SU-DHL-6 (cell line): Measurements from ENCODE around the gene CRYGN.

Source experiments
- H2AFZ ChIP-seq: fragments of 200-600 bp; sonication (generic); 2 replicates; pipeline ENCODE4 v1.6.1; 2014; ENCODE audit warnings: low read depth, mild to moderate bottlenecking, moderate library complexity, mixed read lengths, antibody characterized with exemption, low read length; ENCODE audit not compliant: severe bottlenecking
- H3F3A ChIP-seq: fragments of 200-600 bp; shearing (Covaris generic); 2 replicates; pipeline ENCODE4 v1.6.0; 2016; ENCODE audit warnings: antibody characterized with exemption, mild to moderate bottlenecking; ENCODE audit not compliant: insufficient read depth
- H3K27ac ChIP-seq: fragments of 200-600 bp; sonication (generic); 2 replicates; pipeline ENCODE4 v1.5.1; 2016; ENCODE audit warnings: low read depth, mild to moderate bottlenecking, low read length, moderate library complexity, mixed read lengths
- H3K27me3 ChIP-seq: fragments of 200-600 bp; sonication (generic), shearing (Covaris generic); 2 replicates; pipeline ENCODE4 v1.6.0; 2014; ENCODE audit warnings: mild to moderate bottlenecking, low read length
- H3K36me3 ChIP-seq: fragments of 200-600 bp; sonication (generic); 2 replicates; pipeline ENCODE4 v1.6.1; 2014; ENCODE audit warnings: mild to moderate bottlenecking, low read length, mixed read lengths
- H3K4me2 ChIP-seq: fragments of 300-600, 200-600 bp; shearing (Covaris generic), sonication (generic); 2 replicates; pipeline ENCODE4 v1.6.0; 2014; ENCODE audit warnings: low read length, low read depth, mild to moderate bottlenecking; ENCODE audit not compliant: poor library complexity, severe bottlenecking
- H3K4me3 ChIP-seq: fragments of 200-600 bp; sonication (generic); 2 replicates; pipeline ENCODE4 v1.5.1; 2014; ENCODE audit warnings: antibody characterized with exemption, low read length, mild to moderate bottlenecking, mixed read lengths; ENCODE audit not compliant: insufficient read depth, poor library complexity, severe bottlenecking
- H3K79me2 ChIP-seq: fragments of 200-600 bp; sonication (generic); 2 replicates; pipeline ENCODE4 v1.6.1; 2014; ENCODE audit warnings: mild to moderate bottlenecking, low read length, moderate library complexity; ENCODE audit not compliant: insufficient read depth
- H3K9ac ChIP-seq: fragments of 200-600 bp; sonication (generic); 2 replicates; pipeline ENCODE4 v1.7.0; 2014; ENCODE audit warnings: mild to moderate bottlenecking, low read length
- H3K9me2 ChIP-seq: fragments of 200-600 bp; sonication (generic); replicated peaks from 2 replicates; pipeline ENCODE4 v1.6.1; 2014; ENCODE audit warnings: low read length; ENCODE audit not compliant: insufficient read depth
- H3K9me3 ChIP-seq: fragments of 200-600 bp; sonication (generic); 2 replicates; pipeline ENCODE4 v1.6.1; 2014; ENCODE audit warnings: low read length, mixed read lengths; ENCODE audit not compliant: insufficient read depth
- H4K20me1 ChIP-seq: fragments of 200-600 bp; sonication (generic); 2 replicates; pipeline ENCODE4 v1.6.1; 2014; ENCODE audit warnings: low read depth, mild to moderate bottlenecking, antibody characterized with exemption, low read length, moderate library complexity, mixed read lengths
- EZH2phosphoT487 ChIP-seq: fragments of 200-600 bp; sonication (generic), shearing (Covaris generic); conservative IDR thresholded peaks from 2 replicates; pipeline ENCODE4 v1.6.1; 2018; ENCODE audit warnings: mild to moderate bottlenecking, antibody characterized with exemption, low read length, moderate library complexity, mixed read lengths
- TF ChIP-seq, protein P1 (sequence below): fragments of 200-600 bp; sonication (generic); IDR thresholded peaks from one replicate; pipeline ENCODE4 v1.5.1; 2017; ENCODE audit warnings: antibody characterized with exemption, mild to moderate bottlenecking, low read length, moderate library complexity; ENCODE audit not compliant: insufficient read depth, poor library complexity, severe bottlenecking

Gene CRYGN

DNA sequence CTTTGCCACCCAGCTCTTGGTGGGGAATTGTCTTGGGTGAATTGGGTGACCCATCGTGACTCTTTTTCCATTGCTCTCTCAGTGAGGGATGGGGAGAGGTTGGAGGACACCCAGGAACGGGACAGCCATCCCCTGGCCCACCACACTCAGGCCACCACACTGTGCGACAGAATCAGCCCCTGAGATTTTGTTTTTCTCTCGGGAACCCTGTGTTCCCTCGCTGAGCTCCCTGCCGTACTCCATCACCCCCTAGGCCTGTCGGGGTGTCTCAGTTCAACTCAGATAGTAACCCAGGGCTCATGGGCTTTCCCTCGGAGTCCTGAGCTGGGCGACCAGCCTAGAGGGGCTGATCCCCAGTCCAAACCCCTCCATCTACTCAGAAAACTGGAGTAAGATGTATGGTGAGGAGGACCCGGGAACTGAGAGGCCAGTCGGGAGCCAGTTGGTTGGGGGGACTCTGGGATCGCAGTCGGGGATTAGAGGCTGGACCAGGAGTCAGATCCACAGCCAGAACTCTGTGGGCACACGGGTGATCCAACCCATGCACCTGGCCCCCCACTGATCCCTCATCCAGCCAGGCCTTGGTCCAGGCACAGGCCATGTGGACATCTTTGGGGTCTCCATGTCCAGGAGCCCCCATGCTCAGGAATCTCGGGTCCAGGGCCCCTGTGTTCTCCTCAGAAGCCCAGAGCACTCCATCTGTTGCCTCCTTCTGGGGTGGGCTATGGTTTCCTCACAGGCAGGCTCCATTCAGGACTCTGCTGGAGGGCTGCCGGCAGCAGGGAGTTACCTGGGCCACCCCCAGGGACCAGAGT lies 9.3 kb downstream of the CRYGN start:
- Histone ChIP-seq H4K20me1 (no peaks in the 10 kb centered on the region), H3K27me3 (no peaks in the 10 kb centered on the region), H3K9me2 (no peaks in the 10 kb centered on the region), H3K4me2 (no peak overlapping the region), H3K9ac (no peak overlapping the region), H3F3A (no peaks in the 10 kb centered on the region), H3K79me2 (no peaks in the 10 kb centered on the region), H2AFZ (no peak overlapping the region), H3K27ac (no peak overlapping the region), H3K4me3 (no peak overlapping the region), H3K9me3 (no peaks in the 10 kb centered on the region), H3K36me3 (no peaks in the 10 kb centered on the region)
- no peak for TF ChIP-seq EZH2phosphoT487
- TF ChIP-seq, protein P1, sequence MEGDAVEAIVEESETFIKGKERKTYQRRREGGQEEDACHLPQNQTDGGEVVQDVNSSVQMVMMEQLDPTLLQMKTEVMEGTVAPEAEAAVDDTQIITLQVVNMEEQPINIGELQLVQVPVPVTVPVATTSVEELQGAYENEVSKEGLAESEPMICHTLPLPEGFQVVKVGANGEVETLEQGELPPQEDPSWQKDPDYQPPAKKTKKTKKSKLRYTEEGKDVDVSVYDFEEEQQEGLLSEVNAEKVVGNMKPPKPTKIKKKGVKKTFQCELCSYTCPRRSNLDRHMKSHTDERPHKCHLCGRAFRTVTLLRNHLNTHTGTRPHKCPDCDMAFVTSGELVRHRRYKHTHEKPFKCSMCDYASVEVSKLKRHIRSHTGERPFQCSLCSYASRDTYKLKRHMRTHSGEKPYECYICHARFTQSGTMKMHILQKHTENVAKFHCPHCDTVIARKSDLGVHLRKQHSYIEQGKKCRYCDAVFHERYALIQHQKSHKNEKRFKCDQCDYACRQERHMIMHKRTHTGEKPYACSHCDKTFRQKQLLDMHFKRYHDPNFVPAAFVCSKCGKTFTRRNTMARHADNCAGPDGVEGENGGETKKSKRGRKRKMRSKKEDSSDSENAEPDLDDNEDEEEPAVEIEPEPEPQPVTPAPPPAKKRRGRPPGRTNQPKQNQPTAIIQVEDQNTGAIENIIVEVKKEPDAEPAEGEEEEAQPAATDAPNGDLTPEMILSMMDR, result no peak

DNA sequence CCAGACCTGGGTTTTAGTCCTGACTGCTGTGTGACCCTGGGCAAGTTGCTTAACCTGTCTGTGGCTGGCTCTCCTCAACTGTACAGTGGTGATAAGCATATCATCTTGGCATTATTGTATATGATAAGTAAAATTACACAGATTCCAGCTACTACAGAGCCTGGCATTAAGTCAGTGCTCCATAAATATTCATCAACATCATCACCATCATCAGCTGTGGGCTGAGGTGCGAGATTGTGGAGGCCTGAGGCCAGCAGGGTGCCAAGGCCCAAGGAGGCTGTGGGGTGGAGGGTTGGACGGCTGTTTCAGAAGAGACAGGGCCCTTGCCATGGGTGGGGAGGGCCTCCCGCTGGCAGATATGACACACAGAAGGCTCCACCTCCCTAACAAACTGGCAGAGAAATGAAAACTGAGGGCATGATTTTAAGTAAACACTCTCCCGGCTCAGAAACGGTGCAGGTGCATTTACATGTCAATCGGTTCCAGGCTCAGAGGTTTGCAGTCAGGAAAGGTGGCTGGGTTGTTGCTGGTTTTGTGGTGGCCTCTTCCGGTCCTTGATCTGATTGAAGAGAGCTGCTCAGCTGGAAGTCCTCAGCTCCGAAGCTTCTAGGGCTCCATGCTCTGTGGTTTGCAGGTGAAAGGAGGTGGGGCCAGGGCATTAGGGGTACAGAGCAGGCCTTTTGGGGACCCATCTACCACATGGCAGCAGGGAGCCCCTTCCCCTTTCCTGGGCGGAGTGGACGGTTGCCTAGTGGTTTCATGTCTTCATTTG lies 10.2 kb downstream of the CRYGN start:
- no peaks in the 10 kb centered on the region for H4K20me1 ChIP-seq
- H3K36me3 ChIP-seq, result no peaks in the 10 kb centered on the region
- H3K27me3 ChIP-seq, result no peaks in the 10 kb centered on the region
- no peak overlapping the region for H3K9ac ChIP-seq
- no peaks in the 10 kb centered on the region for H3K9me2 ChIP-seq
- no peaks in the 10 kb centered on the region for H3K9me3 ChIP-seq
- H2AFZ ChIP-seq, result no peak overlapping the region
- H3K79me2 ChIP-seq, result no peaks in the 10 kb centered on the region
- H3K27ac ChIP-seq, result no peak overlapping the region
- H3F3A ChIP-seq, result no peaks in the 10 kb centered on the region
- H3K4me3 ChIP-seq, result no peak overlapping the region
- no peak overlapping the region for H3K4me2 ChIP-seq
- no peak for TF ChIP-seq EZH2phosphoT487
- TF ChIP-seq, protein P1, result no peak

DNA sequence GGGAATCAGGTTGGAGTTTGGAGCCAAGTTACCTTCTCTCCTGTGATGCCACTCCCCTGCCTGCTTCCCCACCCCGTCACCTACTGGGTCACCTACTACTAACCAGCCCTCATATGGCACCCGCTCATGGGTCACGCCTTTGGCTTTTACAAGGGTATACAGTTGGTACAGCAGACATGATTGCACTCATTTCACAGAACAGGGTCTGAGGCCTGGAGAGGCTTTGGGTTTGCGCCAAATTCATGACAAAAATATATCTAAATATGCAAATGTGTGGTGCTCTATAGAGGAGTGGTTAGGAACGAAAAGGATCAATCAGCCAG lies 10.7 kb downstream of the CRYGN start:
- no peak overlapping the region for H3K4me3 ChIP-seq
- no peaks in the 10 kb centered on the region for H3K9me3 ChIP-seq
- TF ChIP-seq, protein P1, result no peak
- TF ChIP-seq EZH2phosphoT487, result no peak
- H3K79me2 ChIP-seq, result no peaks in the 10 kb centered on the region
- no peaks in the 10 kb centered on the region for H3K36me3 ChIP-seq
- H3K9me2 ChIP-seq, result no peaks in the 10 kb centered on the region
- H3K27me3 ChIP-seq, result no peaks in the 10 kb centered on the region
- H2AFZ ChIP-seq, result no peak overlapping the region
- no peak overlapping the region for H3K27ac ChIP-seq
- H3K4me2 ChIP-seq, result no peak overlapping the region
- no peaks in the 10 kb centered on the region for H4K20me1 ChIP-seq
- H3K9ac ChIP-seq, result no peak overlapping the region
- H3F3A ChIP-seq, result no peaks in the 10 kb centered on the region
